GM12801 (cell line): ENCODE measurements around the gene CELF1.

Experiments used
- TF ChIP-seq, protein P1 (sequence below): IDR thresholded peaks from one replicate; pipeline ENCODE4 v1.5.1; 2011; ENCODE audit warnings: control low read depth; ENCODE audit not compliant: insufficient read length; ENCODE audit errors: extremely low read depth

Gene CELF1

DNA sequence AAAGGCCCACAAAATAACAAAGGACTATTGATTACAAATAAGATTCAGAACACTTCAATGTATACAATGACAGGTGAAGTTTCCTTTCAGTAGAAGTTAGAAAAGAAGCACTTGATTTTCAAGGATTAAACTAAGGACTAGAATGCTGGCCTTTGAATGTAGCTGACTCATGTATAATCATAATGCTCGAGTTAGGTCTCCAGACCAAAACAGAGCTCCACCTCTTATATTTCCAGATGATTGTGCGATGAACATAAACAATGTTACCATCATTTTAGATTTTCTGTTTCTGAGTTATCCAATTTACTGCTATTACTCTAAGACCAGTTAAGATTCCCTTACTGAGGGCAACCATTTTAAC is 63.6 kb downstream of the CELF1 start:
- TF ChIP-seq, protein P1, sequence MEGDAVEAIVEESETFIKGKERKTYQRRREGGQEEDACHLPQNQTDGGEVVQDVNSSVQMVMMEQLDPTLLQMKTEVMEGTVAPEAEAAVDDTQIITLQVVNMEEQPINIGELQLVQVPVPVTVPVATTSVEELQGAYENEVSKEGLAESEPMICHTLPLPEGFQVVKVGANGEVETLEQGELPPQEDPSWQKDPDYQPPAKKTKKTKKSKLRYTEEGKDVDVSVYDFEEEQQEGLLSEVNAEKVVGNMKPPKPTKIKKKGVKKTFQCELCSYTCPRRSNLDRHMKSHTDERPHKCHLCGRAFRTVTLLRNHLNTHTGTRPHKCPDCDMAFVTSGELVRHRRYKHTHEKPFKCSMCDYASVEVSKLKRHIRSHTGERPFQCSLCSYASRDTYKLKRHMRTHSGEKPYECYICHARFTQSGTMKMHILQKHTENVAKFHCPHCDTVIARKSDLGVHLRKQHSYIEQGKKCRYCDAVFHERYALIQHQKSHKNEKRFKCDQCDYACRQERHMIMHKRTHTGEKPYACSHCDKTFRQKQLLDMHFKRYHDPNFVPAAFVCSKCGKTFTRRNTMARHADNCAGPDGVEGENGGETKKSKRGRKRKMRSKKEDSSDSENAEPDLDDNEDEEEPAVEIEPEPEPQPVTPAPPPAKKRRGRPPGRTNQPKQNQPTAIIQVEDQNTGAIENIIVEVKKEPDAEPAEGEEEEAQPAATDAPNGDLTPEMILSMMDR = no peak

DNA sequence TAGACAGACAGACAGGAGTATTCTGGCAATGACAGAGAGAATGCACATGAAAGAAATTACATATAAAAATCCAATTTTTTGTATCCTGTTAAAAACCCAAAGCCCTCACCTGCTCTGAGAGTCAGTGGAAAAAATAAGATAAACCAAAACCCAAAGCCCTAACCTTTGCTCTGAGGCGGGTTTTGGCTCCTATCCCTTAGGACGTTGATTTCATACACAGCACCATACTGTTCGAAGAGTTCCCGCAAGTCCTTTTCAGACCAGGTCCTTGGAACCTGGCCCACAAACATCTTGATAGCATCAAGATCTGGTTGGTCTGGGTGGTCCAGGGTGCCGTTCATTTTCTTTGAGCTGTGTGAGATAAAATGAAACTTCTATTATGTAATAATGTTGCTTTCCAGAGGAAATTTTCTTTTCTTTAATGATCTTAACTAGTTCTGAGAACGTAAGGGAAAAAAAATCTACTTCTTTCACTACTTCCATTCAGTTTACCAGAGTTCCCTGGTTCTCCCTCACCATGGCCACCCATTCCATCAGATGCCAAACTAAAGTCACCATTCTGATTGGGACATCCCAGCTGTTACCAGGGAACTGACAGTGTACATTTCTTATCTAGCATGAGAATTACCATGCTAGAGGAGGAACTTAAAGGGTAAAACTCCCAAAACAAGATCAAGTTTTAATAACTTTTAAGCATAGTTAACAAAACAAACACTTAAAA is 64.1 kb downstream of the CELF1 start:
- TF ChIP-seq, protein P1 = no peak

- TF ChIP-seq, protein P1 = no peak
Observed at GRCh38 chr11:47488111-47488510, 64.8 kb downstream of the CELF1 start.

DNA sequence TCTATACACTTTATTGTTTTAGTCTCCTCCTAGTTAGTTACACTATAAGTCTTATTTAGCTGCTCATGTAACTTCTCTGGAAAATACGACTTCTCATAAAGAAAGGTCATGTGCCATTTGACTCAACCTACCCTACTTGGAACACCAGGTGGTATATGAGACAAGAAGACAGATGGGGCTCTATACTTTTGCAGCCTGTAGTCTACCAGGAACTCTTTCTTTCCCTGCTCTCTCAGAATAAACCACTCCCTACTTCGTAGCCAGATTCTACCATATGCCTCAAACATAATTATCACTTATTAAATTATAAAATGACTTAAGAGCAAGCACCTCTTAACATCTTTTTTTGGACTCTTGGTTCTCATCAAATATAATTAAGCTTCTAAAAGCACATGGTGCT is 65.5 kb downstream of the CELF1 start:
- TF ChIP-seq, protein P1 = no peak

DNA sequence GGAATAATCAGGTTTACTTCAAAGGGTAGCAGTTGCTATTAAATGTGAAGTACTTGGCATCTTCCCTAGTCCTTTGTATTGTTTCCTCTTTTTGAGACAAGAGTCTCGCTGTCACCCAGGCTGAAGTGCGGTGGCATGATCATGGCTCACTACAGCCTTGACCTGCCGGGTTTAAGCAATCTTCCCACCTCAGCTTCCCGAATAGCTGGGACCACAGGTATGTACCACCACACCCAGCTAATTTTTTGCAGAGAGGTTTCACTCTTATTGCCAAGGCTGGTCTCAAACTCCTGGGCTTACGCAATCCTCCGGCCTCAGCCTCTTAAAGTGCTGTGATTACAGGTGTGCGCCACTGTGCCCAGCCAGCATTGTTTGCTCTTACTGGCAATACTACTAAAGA is 67.8 kb downstream of the CELF1 start:
- TF ChIP-seq, protein P1 = no peak

- TF ChIP-seq, protein P1 = no peak
Observed at GRCh38 chr11:47483457-47483856, 69.5 kb downstream of the CELF1 start.

GRCh38 chr11:47480762-47481161 is 72.2 kb downstream of the CELF1 start:
- TF ChIP-seq, protein P1 = no peak
